ENCODE measurements around the gene FHOD1. TPM values are rescaled to one million over a fixed set of nuclear protein-coding genes. Genes with fewer than 3 reads are reported as not detected.
A peak's percentile ranks its signal among the peaks of the same experiment; 100 is the strongest.

The FHOD1 gene
- polyA plus RNA-seq, 1 experiment = 21.2 TPM

GRCh38 chr16:67291461-67291860, 44.2 kb upstream of the FHOD1 start:
- Histone ChIP-seq H3K9me3 (ENCODE audit: control insufficient read depth, insufficient read depth, low read length) (no peaks in the 10 kb centered on the region), H3K27ac (ENCODE audit: low read depth, low read length) (no peak overlapping the region), H3K27me3 (ENCODE audit: control insufficient read depth, insufficient read depth, low read length) (no peaks in the 10 kb centered on the region), H3K4me3 (ENCODE audit: low read depth, low read length) (no peak overlapping the region)
- ChIA-PET CTCF (no interaction called here), POLR2A (no interaction called here)
- TF ChIP-seq CTCF (IDR thresholded peaks at IDR 0.05; ENCODE audit: low read depth, low read length) = no peak
- DNase-seq (ENCODE audit: low read depth, low spot score) = no peak

GRCh38 chr16:67287960-67288359, 40.7 kb upstream of the FHOD1 start:
- H3K27me3 ChIP-seq (ENCODE audit: control insufficient read depth, insufficient read depth, low read length) = no peaks in the 10 kb centered on the region
- no peak for DNase-seq (ENCODE audit: low read depth, low spot score)
- ChIA-PET POLR2A (interaction anchor here (1.3 kb wide), 1 partner anchor 11 kb away, joined by 3 read pairs; no protein-coding TSS in a partner anchor), CTCF (no interaction called here)
- H3K27ac ChIP-seq (ENCODE audit: low read depth, low read length) = no peak overlapping the region
- no peak overlapping the region for H3K4me3 ChIP-seq (ENCODE audit: low read depth, low read length)
- TF ChIP-seq CTCF (IDR thresholded peaks at IDR 0.05; ENCODE audit: low read depth, low read length) = no peak
- no peaks in the 10 kb centered on the region; the same call in 1 of the 2 replicates for H3K9me3 ChIP-seq (ENCODE audit: control insufficient read depth, insufficient read depth, low read length)

- Histone ChIP-seq H3K27ac (ENCODE audit: low read depth, low read length) (no peak overlapping the region), H3K27me3 (ENCODE audit: control insufficient read depth, insufficient read depth, low read length) (no peaks in the 10 kb centered on the region), H3K9me3 (ENCODE audit: control insufficient read depth, insufficient read depth, low read length) (no peaks in the 10 kb centered on the region; the same call in 1 of the 2 replicates), H3K4me3 (ENCODE audit: low read depth, low read length) (no peak overlapping the region)
- no peak for DNase-seq (ENCODE audit: low read depth, low spot score)
- ChIA-PET CTCF (interaction anchor here (1.8 kb wide), 1 partner anchor 107 kb away, joined by 6 read pairs; the partner anchor contains the start of gene TPPP3), POLR2A (interaction anchor here (0.6 to 0.9 kb wide), 2 partner anchors 26 to 60 kb away, joined by 3 to 4 read pairs; partner anchors contain the start of gene TMEM208)
- TF ChIP-seq CTCF (IDR thresholded peaks at IDR 0.05; ENCODE audit: low read depth, low read length) = no peak
Measured at GRCh38 chr16:67286441-67287235, 39.4 kb upstream of the FHOD1 start.

- no peak for DNase-seq (ENCODE audit: low read depth, low spot score)
- Histone ChIP-seq H3K27me3 (ENCODE audit: control insufficient read depth, insufficient read depth, low read length) (no peaks in the 10 kb centered on the region), H3K27ac (ENCODE audit: low read depth, low read length) (no peak overlapping the region), H3K4me3 (ENCODE audit: low read depth, low read length) (no peak overlapping the region), H3K9me3 (ENCODE audit: control insufficient read depth, insufficient read depth, low read length) (no peaks in the 10 kb centered on the region; the same call in 1 of the 2 replicates)
- CTCF ChIA-PET = interaction anchor here (0.8 to 2.2 kb wide), 7 partner anchors 17 to 196 kb away, joined by 3 to 9 read pairs (median 4); partner anchors contain the start of genes ATP6V0D1, ELMO3 and TPPP3
- POLR2A ChIA-PET = no interaction called here
- TF ChIP-seq CTCF (IDR thresholded peaks at IDR 0.05; ENCODE audit: low read depth, low read length) = peak; percentile 43
Measured at GRCh38 chr16:67284699-67285646, 37.7 kb upstream of the FHOD1 start.
